VCaP (cell line): Measurements from ENCODE around the gene AGO3.

Source experiments
- H3K27ac ChIP-seq: fragments of 450-650 bp; 2 replicates; pipeline ENCODE4 v1.5.1; 2017
- CTCF ChIP-seq: fragments of 450-650 bp; conservative IDR thresholded peaks from 2 replicates; pipeline ENCODE4 v1.5.1; 2017; ENCODE audit warnings: mild to moderate bottlenecking, moderate library complexity

Gene AGO3

GRCh38 chr1:35927472-35927871, 3.4 kb upstream of the AGO3 start:
- H3K27ac ChIP-seq = no peak overlapping the region
- TF ChIP-seq CTCF = no peak

GRCh38 chr1:35929730-35930592, 944 bp upstream of the AGO3 start:
- no peak for TF ChIP-seq CTCF
- H3K27ac ChIP-seq = peak overlapping the region; percentile 95

DNA sequence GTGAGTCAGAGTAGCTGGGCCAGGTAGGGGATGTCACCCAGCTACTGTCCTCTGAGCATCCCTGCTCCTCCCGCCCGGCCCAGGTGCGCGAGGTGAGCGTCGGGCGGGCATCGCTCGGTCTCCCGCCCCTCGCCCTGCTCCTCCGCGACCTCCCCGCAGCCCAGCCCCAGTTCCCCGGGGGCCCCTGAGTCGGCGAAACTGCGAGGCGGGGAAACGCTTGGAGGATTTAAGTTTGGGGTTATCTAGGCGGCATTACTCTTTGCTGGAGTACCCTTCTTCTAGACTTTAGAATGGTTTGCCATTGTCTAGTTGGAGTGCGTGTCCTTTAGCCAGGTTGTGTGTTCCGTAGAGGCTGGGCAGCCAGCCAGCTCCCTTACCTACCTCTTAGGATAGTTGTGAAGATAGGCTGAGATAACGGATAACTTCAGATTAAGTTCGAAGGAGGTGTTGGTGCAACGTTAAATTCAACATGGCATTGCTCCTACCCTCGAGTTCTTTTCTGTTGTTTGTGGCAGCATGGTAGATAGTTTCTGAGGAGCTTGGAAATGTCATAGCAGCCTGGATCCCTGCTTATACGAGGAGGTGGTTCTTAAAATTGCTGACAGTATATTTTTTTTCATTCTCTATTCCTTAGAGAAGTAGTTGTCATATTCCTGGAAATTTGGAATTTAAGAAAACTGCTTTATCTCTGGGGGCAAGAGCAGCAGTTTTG, 697 bp downstream of the AGO3 start:
- H3K27ac ChIP-seq = peak overlapping the region; percentile 95
- TF ChIP-seq CTCF = no peak

GRCh38 chr1:35932158-35932636, 1.3 kb downstream of the AGO3 start:
- TF ChIP-seq CTCF = no peak
- H3K27ac ChIP-seq = peak overlapping the region; percentile 95

GRCh38 chr1:35932941-35933340, 2.0 kb downstream of the AGO3 start:
- no peak for TF ChIP-seq CTCF
- no peak overlapping the region for H3K27ac ChIP-seq

- no peak for TF ChIP-seq CTCF
- no peak overlapping the region for H3K27ac ChIP-seq
Measured at GRCh38 chr1:35935442-35936388, 4.8 kb downstream of the AGO3 start.
